ENCODE measurements around the gene TSPAN5. TPM values are rescaled to one million over a fixed set of nuclear protein-coding genes. Genes with fewer than 3 reads are reported as not detected.
"Not testable (repeated sequence)": the region's sequence is repeated elsewhere in the genome, so short reads cannot be mapped to it uniquely, and the experiment has no call there.

The TSPAN5 gene
- total RNA-seq, result 10 to 100 TPM; 19.6 to 22.9 TPM

DNA sequence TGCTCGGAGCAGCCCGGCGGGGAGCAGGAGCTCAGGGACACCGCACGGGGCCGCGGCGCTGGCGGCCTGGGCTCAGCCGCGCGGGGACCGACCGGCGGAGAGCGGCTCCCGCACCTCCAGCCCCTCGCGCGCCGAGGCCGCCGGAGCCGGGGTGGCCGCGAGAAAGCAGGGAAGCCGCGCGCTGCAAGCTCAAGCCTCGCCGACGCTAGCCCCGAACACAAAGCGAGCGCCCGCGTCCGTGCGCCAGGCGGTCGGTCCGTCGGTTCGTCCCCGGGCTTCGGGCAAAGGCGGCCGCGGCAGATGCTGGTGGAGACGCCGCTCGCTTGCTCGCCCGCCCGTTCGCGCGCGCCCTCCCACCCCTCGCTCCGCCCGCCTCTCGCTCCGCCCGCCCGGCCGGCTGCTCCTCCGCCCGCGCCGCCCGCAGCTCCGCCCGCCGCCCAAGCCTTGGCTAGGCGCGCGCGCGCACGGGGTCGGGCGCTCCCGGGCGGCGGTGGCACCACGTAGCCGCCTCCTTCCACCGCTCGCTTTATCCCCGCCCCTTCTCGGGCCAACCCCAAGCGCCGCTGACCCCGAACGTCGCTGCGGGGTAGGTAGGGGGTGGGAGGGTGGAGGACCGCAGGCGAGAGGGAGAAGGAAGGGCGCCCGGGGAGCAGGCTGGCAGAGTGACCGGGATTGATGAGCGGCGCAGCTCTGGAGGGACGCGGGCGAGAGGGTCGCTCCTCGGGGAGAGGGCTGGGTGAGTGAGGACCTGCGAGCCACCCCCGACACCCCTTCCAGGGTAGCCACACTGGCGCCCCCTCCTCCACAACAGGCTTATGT lies at the start of gene TSPAN5:
TSS of gene TSPAN5 (minus strand) at position 325 of the 819 bp plus-strand sequence.
- Mint-ChIP-seq H3K27me3 (ENCODE audit: low read depth) (no peaks in the 10 kb centered on the region), H3K27ac (peak within 1 kb of the TSS; percentile 62), H3K9me3 (no peaks in the 10 kb centered on the region), H3K4me3 (peak within 1 kb of the TSS; percentile 93 to 96), H3K36me3 (ENCODE audit: insufficient read depth in 2 of 2) (peaks cover 3 to 10% of the 10 kb centered on the region in 2 donors), H3K4me1 (ENCODE audit: low read depth) (peaks cover 83% of the 10 kb centered on the region)
- peak; percentile 72 for ATAC-seq (replicated peaks in 1 of 2)
- peak; percentile 89 to 91 for DNase-seq

DNA sequence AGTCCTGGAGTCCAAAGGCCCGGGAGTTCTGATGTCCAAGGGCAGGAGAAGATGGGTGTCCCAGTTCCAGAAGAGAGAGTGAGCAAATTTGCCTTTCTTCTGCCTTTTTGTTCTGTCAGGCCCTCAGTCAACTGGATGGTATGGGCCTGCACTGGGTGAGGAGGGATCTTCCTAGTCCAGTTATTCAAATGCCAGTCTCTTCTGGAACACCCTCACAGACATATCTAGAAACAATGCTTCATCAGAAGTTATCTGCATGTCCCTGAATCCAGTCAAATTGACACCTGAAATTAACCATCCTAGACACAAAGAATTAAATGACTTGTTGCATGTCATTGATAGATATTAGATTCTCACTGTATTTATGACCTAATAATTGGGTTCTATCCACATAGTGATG lies 48.5 kb upstream of the TSPAN5 start:
- no peak overlapping the region for H3K27ac Mint-ChIP-seq

DNA sequence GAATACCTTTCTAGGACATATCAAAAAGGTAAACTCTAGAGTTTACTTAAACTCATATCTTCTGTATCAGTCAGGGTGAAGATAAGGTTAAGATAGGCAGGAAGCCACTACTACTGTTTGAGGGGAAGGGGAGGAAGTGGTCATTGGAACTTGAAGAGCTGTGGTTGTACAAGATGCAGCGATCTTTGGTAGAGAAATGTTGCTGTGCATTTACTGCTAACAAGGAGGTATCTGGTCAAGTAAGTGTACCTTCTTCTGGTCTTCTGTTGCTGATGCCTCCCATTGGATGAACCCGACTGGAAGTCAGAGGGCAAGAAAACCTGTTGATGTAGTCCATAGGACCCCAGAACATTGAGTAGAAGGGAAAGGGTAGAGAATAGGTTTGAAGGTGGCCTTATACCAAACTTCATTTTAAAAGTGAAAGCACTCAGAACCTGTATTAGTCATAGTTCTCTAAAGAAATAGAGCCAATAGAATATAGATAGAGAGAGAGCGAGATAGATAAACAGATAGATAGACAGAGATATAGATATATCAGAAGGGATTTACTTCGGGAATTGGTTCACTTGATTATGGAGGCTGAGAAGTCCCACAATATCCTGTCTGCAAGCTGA lies 47.9 kb upstream of the TSPAN5 start:
- H3K27me3 Mint-ChIP-seq (ENCODE audit: low read depth), result no peaks in the 10 kb centered on the region
- peaks cover 16 to 28% of the 10 kb centered on the region in 2 donors for H3K9me3 Mint-ChIP-seq
- peak; percentile 89 to 91 for ATAC-seq (replicated peaks in 1 of 2)
- peak overlapping the region; percentile 69 to 79 for H3K4me3 Mint-ChIP-seq
- DNase-seq, result peak; percentile 7 to 25
- peak overlapping the region; percentile 73 for H3K27ac Mint-ChIP-seq
- H3K36me3 Mint-ChIP-seq (ENCODE audit: insufficient read depth in 2 of 2), result peaks cover 19 to 42% of the 10 kb centered on the region in 2 donors
- peaks cover 25% of the 10 kb centered on the region for H3K4me1 Mint-ChIP-seq (ENCODE audit: low read depth)

More for the DNA sequence above, 48.5 kb upstream of the TSPAN5 start:
- peaks cover 16 to 28% of the 10 kb centered on the region in 2 donors for H3K9me3 Mint-ChIP-seq
- H3K27me3 Mint-ChIP-seq (ENCODE audit: low read depth), result no peaks in the 10 kb centered on the region
- H3K4me3 Mint-ChIP-seq, result peak overlapping the region; percentile 69 to 79
- no peak for DNase-seq
- peaks cover 19 to 40% of the 10 kb centered on the region in 2 donors for H3K36me3 Mint-ChIP-seq (ENCODE audit: insufficient read depth in 2 of 2)
- H3K4me1 Mint-ChIP-seq (ENCODE audit: low read depth), result peaks cover 25% of the 10 kb centered on the region
- peak; percentile 18 to 33 for ATAC-seq (replicated peaks in 1 of 2)

DNA sequence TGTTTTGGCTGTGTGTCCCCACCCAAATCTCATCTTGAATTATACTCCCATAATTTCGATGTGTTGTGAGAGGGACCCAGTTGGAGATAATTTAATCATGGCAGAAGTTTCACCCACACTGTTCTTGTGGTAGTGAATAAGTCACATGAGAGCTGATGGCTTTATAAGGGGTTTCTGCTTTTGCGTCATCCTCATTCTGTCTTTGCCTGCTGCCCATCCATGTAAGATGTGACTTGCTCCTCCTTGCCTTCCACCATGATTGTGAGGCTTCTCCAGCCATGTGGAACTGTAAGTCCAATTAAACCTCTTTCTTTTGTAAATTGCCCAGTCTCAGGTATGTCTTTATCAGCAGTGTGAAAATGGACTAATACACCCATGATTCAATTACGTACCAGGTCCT lies 47.2 kb upstream of the TSPAN5 start:
- H3K27me3 Mint-ChIP-seq (ENCODE audit: low read depth); ATAC-seq (replicated peaks in 1 of 2); H3K27ac Mint-ChIP-seq; DNase-seq: not testable (repeated sequence)
- peak overlapping the region in 1 of 2 donors; percentile 79 for H3K4me3 Mint-ChIP-seq
- H3K9me3 Mint-ChIP-seq, result peaks cover 16 to 28% of the 10 kb centered on the region in 2 donors
- peaks cover 25% of the 10 kb centered on the region for H3K4me1 Mint-ChIP-seq (ENCODE audit: low read depth)
- peaks cover 20 to 42% of the 10 kb centered on the region in 2 donors for H3K36me3 Mint-ChIP-seq (ENCODE audit: insufficient read depth in 2 of 2)

DNA sequence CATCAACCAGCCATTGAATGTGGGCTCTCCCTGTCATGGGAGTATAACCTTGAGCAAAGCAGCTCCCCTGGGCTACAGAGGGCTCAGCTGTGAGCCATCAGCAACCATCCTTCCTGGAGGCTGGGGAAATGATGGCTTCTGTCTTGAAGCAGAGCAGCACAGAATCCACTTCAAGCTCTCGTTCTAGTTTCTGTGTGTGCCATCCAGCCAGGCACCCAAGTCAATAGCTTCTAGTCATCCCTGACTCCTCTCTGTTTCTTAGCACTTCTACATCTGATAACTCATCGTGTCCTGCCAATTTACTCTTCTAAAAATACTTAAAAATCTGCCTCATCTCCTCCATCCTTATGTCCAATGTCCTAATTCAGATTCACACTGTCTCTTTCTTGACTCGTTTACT lies 42.2 kb upstream of the TSPAN5 start:
- DNase-seq (no peak), ATAC-seq (replicated peaks in 1 of 2) (no peak)
- H3K4me3 Mint-ChIP-seq, result no peak overlapping the region
- no peak overlapping the region for H3K27ac Mint-ChIP-seq
- H3K4me1 Mint-ChIP-seq (ENCODE audit: low read depth), result peaks cover 7% of the 10 kb centered on the region
- no peaks in the 10 kb centered on the region for H3K27me3 Mint-ChIP-seq (ENCODE audit: low read depth)
- H3K9me3 Mint-ChIP-seq, result peaks cover 24 to 29% of the 10 kb centered on the region in 2 donors
- H3K36me3 Mint-ChIP-seq (ENCODE audit: insufficient read depth in 2 of 2), result peaks cover 23 to 32% of the 10 kb centered on the region in 2 donors

DNA sequence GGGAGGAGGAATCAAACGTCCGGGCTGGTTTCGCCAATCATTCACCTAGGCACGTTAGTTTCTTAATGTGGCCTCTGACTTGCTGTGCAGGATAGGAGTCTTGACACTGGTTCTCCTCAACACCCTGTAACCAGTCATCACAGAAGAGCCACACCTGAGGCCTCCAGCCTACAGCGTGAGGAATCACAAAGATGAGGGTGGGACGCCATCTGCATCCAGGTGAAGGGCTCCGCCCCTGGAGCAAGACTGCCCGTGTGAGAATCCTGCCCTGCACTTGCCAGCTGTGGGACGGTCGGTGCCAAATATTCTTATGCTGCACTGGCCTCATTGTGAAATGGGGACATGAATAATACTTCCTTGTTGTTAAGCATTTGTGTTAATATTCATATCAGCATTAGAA lies 35.7 kb upstream of the TSPAN5 start:
- H3K36me3 Mint-ChIP-seq (ENCODE audit: insufficient read depth in 2 of 2), result peaks cover 5 to 11% of the 10 kb centered on the region in 2 donors
- H3K9me3 Mint-ChIP-seq, result peaks cover 13 to 17% of the 10 kb centered on the region in 2 donors
- peaks cover 9% of the 10 kb centered on the region for H3K4me1 Mint-ChIP-seq (ENCODE audit: low read depth)
- no peak overlapping the region for H3K4me3 Mint-ChIP-seq
- no peak for ATAC-seq (replicated peaks in 1 of 2)
- no peak for DNase-seq
- H3K27ac Mint-ChIP-seq, result no peak overlapping the region
- H3K27me3 Mint-ChIP-seq (ENCODE audit: low read depth), result no peaks in the 10 kb centered on the region

- H3K4me1 Mint-ChIP-seq (ENCODE audit: low read depth), result peaks cover 25% of the 10 kb centered on the region
- H3K9me3 Mint-ChIP-seq, result peaks cover 6 to 10% of the 10 kb centered on the region in 2 donors
- ATAC-seq (replicated peaks in 1 of 2) (no peak), DNase-seq (no peak)
- peaks cover 3 to 4% of the 10 kb centered on the region in 2 donors for H3K36me3 Mint-ChIP-seq (ENCODE audit: insufficient read depth in 2 of 2)
- no peaks in the 10 kb centered on the region for H3K27me3 Mint-ChIP-seq (ENCODE audit: low read depth)
- H3K4me3 Mint-ChIP-seq, result no peak overlapping the region
- no peak overlapping the region for H3K27ac Mint-ChIP-seq
These were observed 34.0 kb upstream of the TSPAN5 start for GRCh38 chr4:98692411-98692810.

- H3K4me1 Mint-ChIP-seq (ENCODE audit: low read depth), result peaks cover 33% of the 10 kb centered on the region
- peaks cover 2 to 4% of the 10 kb centered on the region in 2 donors for H3K36me3 Mint-ChIP-seq (ENCODE audit: insufficient read depth in 2 of 2)
- H3K4me3 Mint-ChIP-seq, result no peak overlapping the region
- DNase-seq (no peak), ATAC-seq (replicated peaks in 1 of 2) (no peak)
- peaks cover 6% of the 10 kb centered on the region in 2 donors for H3K9me3 Mint-ChIP-seq
- H3K27me3 Mint-ChIP-seq (ENCODE audit: low read depth), result no peaks in the 10 kb centered on the region
- H3K27ac Mint-ChIP-seq, result no peak overlapping the region
These were observed 33.2 kb upstream of the TSPAN5 start for GRCh38 chr4:98691588-98691987.

DNA sequence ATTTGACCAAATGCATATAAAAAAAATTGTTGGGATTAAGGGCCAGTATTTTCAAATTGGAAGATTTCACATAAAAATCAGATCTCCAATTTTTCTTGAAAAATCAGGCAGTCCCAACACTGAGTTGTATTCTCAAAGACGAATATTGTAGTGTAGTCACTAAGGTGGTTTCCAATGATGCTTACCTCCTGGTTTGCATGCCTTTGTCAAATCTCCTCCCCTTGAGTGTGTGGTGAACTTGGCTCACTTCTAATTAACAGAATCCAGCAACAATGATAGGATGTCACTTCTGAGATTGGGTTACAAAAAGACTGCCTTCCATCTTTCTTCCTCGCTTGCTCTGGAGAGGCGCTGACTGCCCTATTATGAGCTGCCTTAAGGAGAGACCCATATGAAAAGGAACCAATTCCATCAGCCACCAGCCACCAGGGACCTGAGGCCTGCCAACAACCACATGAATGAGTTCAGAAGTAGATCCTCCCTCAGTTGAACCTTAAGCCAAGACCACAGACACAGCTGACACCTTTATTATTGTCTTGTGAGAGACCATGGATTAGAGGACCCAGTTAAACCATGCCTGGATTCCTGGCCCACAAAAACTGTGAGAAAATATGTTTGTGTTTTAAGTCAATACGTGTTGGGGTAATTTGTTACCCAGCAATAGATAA lies 31.2 kb upstream of the TSPAN5 start:
- Mint-ChIP-seq H3K4me3 (peak overlapping the region; percentile 42 to 70), H3K27me3 (ENCODE audit: low read depth) (no peaks in the 10 kb centered on the region), H3K36me3 (ENCODE audit: insufficient read depth in 2 of 2) (peaks cover 2 to 4% of the 10 kb centered on the region in 2 donors), H3K9me3 (peaks cover 6% of the 10 kb centered on the region in 2 donors), H3K4me1 (ENCODE audit: low read depth) (peaks cover 43% of the 10 kb centered on the region), H3K27ac (peak overlapping the region; percentile 77)
- DNase-seq (no peak), ATAC-seq (replicated peaks in 1 of 2) (peak; percentile 36 to 55)

DNA sequence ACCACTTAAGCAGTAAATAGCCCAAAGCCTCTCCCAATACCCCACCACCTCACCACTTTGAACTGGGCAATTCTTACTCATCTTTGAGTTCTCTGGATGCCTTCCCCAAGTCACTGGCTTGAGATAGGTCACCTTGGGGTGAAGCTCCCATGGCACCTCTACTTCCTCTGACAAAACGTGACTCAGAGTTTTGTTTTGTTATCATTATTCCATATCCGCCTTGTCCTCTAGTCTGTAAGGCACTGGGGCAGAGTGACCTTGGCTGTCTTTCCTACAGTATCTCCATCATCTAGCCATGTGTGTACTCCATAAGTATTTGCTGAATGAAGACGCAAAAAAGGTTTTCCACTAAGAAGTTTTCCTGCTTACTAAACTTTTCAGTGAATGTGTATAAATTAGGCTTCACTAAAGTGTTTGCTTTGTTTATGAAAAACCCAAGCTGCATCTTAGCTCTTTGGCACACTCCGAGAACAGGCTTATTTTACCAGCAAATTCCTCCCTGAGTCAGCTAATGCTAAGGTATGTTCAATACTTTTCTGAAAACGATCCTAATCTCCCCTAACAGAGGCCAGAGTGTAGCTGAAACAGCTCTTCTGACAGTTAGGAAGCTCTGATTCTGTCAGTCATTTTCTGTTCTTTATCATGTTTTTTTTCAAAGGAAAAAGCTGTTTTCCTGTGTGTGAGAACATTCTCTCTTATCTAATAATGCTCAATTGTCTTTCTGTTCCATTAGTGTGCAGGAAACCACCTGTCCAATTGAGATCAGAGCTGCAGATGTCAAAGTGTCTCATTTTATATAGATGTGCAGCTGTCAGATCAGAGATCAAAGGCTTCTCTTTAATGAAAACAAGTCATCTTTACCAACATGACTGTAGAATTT lies 30.2 kb upstream of the TSPAN5 start:
- Mint-ChIP-seq H3K27ac (peak overlapping the region; percentile 77), H3K9me3 (peaks cover 6% of the 10 kb centered on the region in 2 donors), H3K36me3 (ENCODE audit: insufficient read depth in 2 of 2) (peaks cover 2 to 4% of the 10 kb centered on the region in 2 donors), H3K27me3 (ENCODE audit: low read depth) (no peaks in the 10 kb centered on the region), H3K4me1 (ENCODE audit: low read depth) (peaks cover 43% of the 10 kb centered on the region), H3K4me3 (peak overlapping the region; percentile 23 to 70)
- DNase-seq (peak; percentile 37 to 38), ATAC-seq (replicated peaks in 1 of 2) (peak; percentile 86 to 93)

GRCh38 chr4:98687876-98688275 lies 29.5 kb upstream of the TSPAN5 start:
- Mint-ChIP-seq H3K4me1 (ENCODE audit: low read depth) (peaks cover 43% of the 10 kb centered on the region), H3K4me3 (peak overlapping the region in 1 of 2 donors; percentile 70), H3K27ac (no peak overlapping the region), H3K36me3 (ENCODE audit: insufficient read depth in 2 of 2) (peaks cover 2 to 4% of the 10 kb centered on the region in 2 donors), H3K9me3 (peaks cover 6% of the 10 kb centered on the region in 2 donors), H3K27me3 (ENCODE audit: low read depth) (no peaks in the 10 kb centered on the region)
- DNase-seq (no peak), ATAC-seq (replicated peaks in 1 of 2) (no peak)

DNA sequence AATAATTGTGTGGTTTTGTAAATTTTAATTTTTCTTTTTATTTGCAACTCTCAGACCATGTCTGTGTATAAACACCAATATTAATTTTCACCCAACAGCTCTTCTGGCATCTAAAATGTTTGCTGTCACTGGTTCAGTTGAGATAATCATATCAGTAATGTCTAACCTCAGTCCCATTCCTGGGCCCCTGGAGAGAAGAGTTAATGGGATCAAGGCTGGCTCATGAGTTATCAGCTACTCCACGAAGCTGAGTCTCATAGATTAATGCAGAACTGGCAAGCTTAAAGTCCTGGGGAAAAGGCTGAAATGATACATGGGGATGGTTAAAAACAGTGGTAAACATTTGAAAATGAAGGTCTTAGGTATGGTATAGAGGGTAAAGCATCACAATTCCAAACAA lies 28.4 kb upstream of the TSPAN5 start:
- Mint-ChIP-seq H3K27ac (no peak overlapping the region), H3K9me3 (peaks cover 6% of the 10 kb centered on the region in 2 donors), H3K4me3 (no peak overlapping the region), H3K4me1 (ENCODE audit: low read depth) (peaks cover 43% of the 10 kb centered on the region), H3K27me3 (ENCODE audit: low read depth) (no peaks in the 10 kb centered on the region), H3K36me3 (ENCODE audit: insufficient read depth in 2 of 2) (peaks cover 2 to 4% of the 10 kb centered on the region in 2 donors)
- ATAC-seq (replicated peaks in 1 of 2) (no peak), DNase-seq (no peak)

All from activated T-cell treated with anti-CD3 and anti-CD28 coated beads, Interleukin-2, amount 50 U/mL, for 72 hours (primary cell).